ENCODE measurements around the gene OGG1. TPM values are rescaled to one million over a fixed set of nuclear protein-coding genes. Genes with fewer than 3 reads are reported as not detected.

Gene OGG1
- total RNA-seq, 4 donors from 2014 or later, result 51.2 to 163 (median 74.1) TPM

- Histone ChIP-seq H3K9me3 (no peaks in the 10 kb centered on the region), H3K4me1 (peaks cover 0 to 22% (median 6%) of the 10 kb centered on the region in 4 donors), H3K27me3 (no peaks in the 10 kb centered on the region), H3K4me3 (no peak overlapping the region), H3K27ac (no peak overlapping the region), H3K36me3 (no peaks in the 10 kb centered on the region)
- no peak for TF ChIP-seq POLR2A (IDR thresholded peaks at IDR 0.05)
- TF ChIP-seq, protein P1, sequence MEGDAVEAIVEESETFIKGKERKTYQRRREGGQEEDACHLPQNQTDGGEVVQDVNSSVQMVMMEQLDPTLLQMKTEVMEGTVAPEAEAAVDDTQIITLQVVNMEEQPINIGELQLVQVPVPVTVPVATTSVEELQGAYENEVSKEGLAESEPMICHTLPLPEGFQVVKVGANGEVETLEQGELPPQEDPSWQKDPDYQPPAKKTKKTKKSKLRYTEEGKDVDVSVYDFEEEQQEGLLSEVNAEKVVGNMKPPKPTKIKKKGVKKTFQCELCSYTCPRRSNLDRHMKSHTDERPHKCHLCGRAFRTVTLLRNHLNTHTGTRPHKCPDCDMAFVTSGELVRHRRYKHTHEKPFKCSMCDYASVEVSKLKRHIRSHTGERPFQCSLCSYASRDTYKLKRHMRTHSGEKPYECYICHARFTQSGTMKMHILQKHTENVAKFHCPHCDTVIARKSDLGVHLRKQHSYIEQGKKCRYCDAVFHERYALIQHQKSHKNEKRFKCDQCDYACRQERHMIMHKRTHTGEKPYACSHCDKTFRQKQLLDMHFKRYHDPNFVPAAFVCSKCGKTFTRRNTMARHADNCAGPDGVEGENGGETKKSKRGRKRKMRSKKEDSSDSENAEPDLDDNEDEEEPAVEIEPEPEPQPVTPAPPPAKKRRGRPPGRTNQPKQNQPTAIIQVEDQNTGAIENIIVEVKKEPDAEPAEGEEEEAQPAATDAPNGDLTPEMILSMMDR (IDR thresholded peaks at IDR 0.05), result no peak
- no peak for DNase-seq
These were observed 16.1 kb downstream of the OGG1 start for GRCh38 chr3:9765865-9766264.

- DNase-seq, result no peak
- Histone ChIP-seq H3K27me3 (no peaks in the 10 kb centered on the region), H3K27ac (peak overlapping the region in 1 of 4 donors; percentile 39), H3K36me3 (no peaks in the 10 kb centered on the region), H3K4me1 (peaks cover 0 to 22% (median 6%) of the 10 kb centered on the region in 4 donors), H3K9me3 (no peaks in the 10 kb centered on the region), H3K4me3 (no peak overlapping the region)
- TF ChIP-seq, protein P1 (IDR thresholded peaks at IDR 0.05), result no peak
- no peak for TF ChIP-seq POLR2A (IDR thresholded peaks at IDR 0.05)
These were observed 17.7 kb downstream of the OGG1 start for GRCh38 chr3:9767418-9767817.

- no peaks in the 10 kb centered on the region for H3K9me3 ChIP-seq
- H3K4me1 ChIP-seq, result peaks cover 0 to 22% (median 6%) of the 10 kb centered on the region in 4 donors
- peak overlapping the region in 1 of 4 donors; percentile 70 for H3K27ac ChIP-seq
- no peaks in the 10 kb centered on the region for H3K36me3 ChIP-seq
- no peak overlapping the region for H3K4me3 ChIP-seq
- H3K27me3 ChIP-seq, result no peaks in the 10 kb centered on the region
- TF ChIP-seq, protein P1 (IDR thresholded peaks at IDR 0.05), result no peak
- no peak for TF ChIP-seq POLR2A (IDR thresholded peaks at IDR 0.05)
- DNase-seq, result no peak
These were observed 18.5 kb downstream of the OGG1 start for GRCh38 chr3:9768141-9768775.

DNA sequence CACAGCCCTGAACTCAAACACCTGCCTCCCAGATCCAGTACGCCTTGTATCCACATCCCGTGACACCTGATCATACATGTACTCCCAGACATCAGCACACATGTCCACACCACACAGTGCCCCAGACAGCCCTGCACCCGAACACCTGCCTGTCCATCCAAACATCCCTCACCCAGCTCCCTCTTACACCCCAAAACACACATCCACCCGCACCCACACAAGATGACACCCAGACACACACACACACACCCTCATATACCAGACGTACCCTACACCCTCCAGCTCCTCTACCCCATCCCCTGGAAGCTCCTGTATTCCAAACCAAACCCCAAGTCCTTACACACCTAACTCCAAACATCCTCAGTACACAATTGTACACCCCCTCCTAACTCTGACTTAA lies 19.3 kb downstream of the OGG1 start:
- Histone ChIP-seq H3K4me3 (peak overlapping the region; percentile 25 to 74 (median 56)), H3K27ac (peak overlapping the region; percentile 29 to 87 (median 76))
- DNase-seq, result no peak

DNA sequence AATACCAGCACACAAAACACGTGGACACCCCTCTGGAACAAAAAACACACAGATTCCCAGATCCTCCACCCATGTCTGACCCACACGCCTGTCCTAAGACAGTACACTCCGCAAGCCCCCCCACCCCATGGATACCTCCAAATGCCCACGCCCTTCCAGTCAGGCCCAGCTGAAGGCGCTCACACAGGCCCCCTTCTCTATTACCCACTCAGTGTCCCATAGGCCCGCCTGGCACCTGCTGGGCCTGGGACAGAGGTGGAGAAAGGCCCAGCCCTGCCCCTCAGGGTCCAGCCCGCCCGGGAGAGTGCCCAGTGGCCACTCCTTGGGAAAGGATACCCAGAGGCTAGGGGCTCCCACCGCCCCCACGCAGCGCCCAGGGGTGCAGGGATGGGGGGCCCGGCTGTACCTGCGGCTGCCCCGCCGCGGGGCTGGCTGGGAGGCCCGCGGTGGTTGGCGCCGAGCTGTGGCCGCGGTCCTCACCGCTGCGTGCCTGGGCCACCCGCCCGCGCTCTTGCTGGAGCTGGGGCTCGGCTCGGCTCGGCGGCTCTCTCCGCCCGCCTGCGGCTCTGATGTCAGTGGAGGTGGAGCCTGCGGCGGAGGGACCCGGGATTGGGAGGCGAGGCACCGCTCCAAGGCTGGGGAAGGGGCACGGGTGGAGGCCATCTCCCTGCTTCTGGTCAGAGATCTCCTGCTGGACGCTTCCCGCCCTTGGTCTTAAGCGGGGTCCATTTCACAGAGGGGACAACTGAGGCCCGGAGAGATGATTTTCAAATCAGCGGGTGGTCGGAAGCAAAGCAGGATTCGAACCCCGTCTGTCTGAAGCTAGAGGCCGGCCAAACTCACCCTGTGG lies 19.9 kb downstream of the OGG1 start, which contains the start of gene CAMK1:
Gene CAMK1, minus strand, starts transcription at position 522 of the 850 bp plus-strand sequence. CDS start 2,198 bp downstream, outside the sequence.
- Histone ChIP-seq H3K27ac (peak within 1 kb of the TSS; percentile 29 to 87 (median 76)), H3K4me3 (peak within 1 kb of the TSS; percentile 25 to 74 (median 56)), H3K4me1 (peaks cover 0 to 22% (median 6%) of the 10 kb centered on the region in 4 donors), H3K36me3 (no peaks in the 10 kb centered on the region), H3K27me3 (no peaks in the 10 kb centered on the region), H3K9me3 (no peaks in the 10 kb centered on the region)
- peak; percentile 53 to 83 (median 82) for DNase-seq
- TF ChIP-seq POLR2A (IDR thresholded peaks at IDR 0.05), result peak; percentile 51 to 55
- TF ChIP-seq, protein P1 (IDR thresholded peaks at IDR 0.05), result no peak

More for the DNA sequence above, 19.3 kb downstream of the OGG1 start:
- TF ChIP-seq POLR2A (IDR thresholded peaks at IDR 0.05), result no peak
- TF ChIP-seq, protein P1 (IDR thresholded peaks at IDR 0.05), result no peak
- H3K4me1 ChIP-seq, result peaks cover 0 to 22% (median 6%) of the 10 kb centered on the region in 4 donors
- no peaks in the 10 kb centered on the region for H3K9me3 ChIP-seq
- no peaks in the 10 kb centered on the region for H3K36me3 ChIP-seq
- no peaks in the 10 kb centered on the region for H3K27me3 ChIP-seq
